Panc1 (cell line): Measurements from ENCODE around the gene TGM3. TPM values are rescaled to one million over a fixed set of nuclear protein-coding genes. Genes with fewer than 3 reads are reported as not detected.

Experiments
- ATAC-seq: fragments of 200-7000 bp; cut with Tn5 transposase; 2 replicates; pipeline ENCODE4 v1.9.1; 2020; ENCODE audit warnings: mild to moderate bottlenecking, moderate library complexity
- BruUV-seq: library from RNA; stranded (reverse); fragments of 400-500 nt; replicated peaks from 2 replicates; lab custom pipeline; 2021; lab: Mats Ljungman, UMichigan
- CTCF ChIA-PET: fragments of 300-600 bp; sonication (Branson Sonifier 250); formaldehyde crosslinking; loops from one replicate; lab custom pipeline; 2022; ENCODE audit warnings: antibody characterized with exemption; lab: Charles Lee
- POLR2A ChIA-PET: fragments of 300-600 bp; sonication (Branson Sonifier 250); formaldehyde crosslinking; loops from one replicate; lab custom pipeline; 2022; ENCODE audit warnings: antibody characterized with exemption; lab: Charles Lee
- DNase-seq: peaks from one replicate; pipeline ENCODE4 v3.0.0-alpha.2; 2010; ENCODE audit warnings: low read depth, low spot score
- H3K27ac ChIP-seq: 2 replicates; pipeline ENCODE4 v1.5.1; 2011; ENCODE audit warnings: mild to moderate bottlenecking, low read length, inconsistent platforms
- H3K27me3 ChIP-seq: fragments of 200-500 bp; sonication (Bioruptor generic); 2 replicates; pipeline ENCODE4 v1.6.0; 2014; ENCODE audit warnings: low read length, inconsistent platforms; ENCODE audit not compliant: control insufficient read depth, insufficient read depth
- H3K36me3 ChIP-seq: fragments of 200-500 bp; sonication (Bioruptor generic); 2 replicates; pipeline ENCODE4 v1.5.1; 2014; ENCODE audit warnings: inconsistent platforms, mild to moderate bottlenecking, low read length, moderate library complexity; ENCODE audit not compliant: control insufficient read depth, insufficient read depth
- H3K4me1 ChIP-seq: 2 replicates; pipeline ENCODE4 v1.5.1; 2011; ENCODE audit warnings: inconsistent platforms, mild to moderate bottlenecking, low read length, moderate library complexity; ENCODE audit not compliant: control insufficient read depth, insufficient read depth
- H3K4me3 ChIP-seq, 2 experiments: 2 replicates each; pipeline ENCODE4 v1.5.1; 2011 to 2012; ENCODE audit warnings: low read depth in 2 of 2, low read length in 2 of 2, mild to moderate bottlenecking in 2 of 2, inconsistent platforms in 1 of 2, moderate library complexity in 1 of 2
- H3K9me3 ChIP-seq: fragments of 200-500 bp; sonication (Bioruptor generic); 2 replicates; pipeline ENCODE4 v1.5.1; 2014; ENCODE audit warnings: low read depth, mild to moderate bottlenecking, inconsistent platforms, low read length, moderate library complexity; ENCODE audit not compliant: control insufficient read depth, insufficient read depth
- POLR2AphosphoS5 ChIP-seq: IDR thresholded peaks from 2 replicates; pipeline ENCODE4 v1.6.1; 2012; ENCODE audit warnings: mild to moderate bottlenecking, low read depth, low read length, moderate library complexity
- REST ChIP-seq, 2 experiments: IDR thresholded peaks; 2 replicates each; pipeline ENCODE4 v1.6.1; 2011 to 2012; ENCODE audit warnings: low read depth in 2 of 2, control low read depth in 1 of 2, low read length in 1 of 2, mild to moderate bottlenecking in 1 of 2, moderate library complexity in 1 of 2; ENCODE audit not compliant: insufficient read depth in 1 of 2
- SIN3A ChIP-seq: IDR thresholded peaks from 2 replicates; pipeline ENCODE4 v1.6.1; 2012; ENCODE audit warnings: low read depth, mild to moderate bottlenecking, low read length, moderate library complexity, borderline replicate concordance; ENCODE audit not compliant: insufficient read depth
- TCF7L2 ChIP-seq: IDR thresholded peaks from 2 replicates; pipeline ENCODE4 v1.6.1; 2011; ENCODE audit warnings: mild to moderate bottlenecking, low read depth, low read length, inconsistent platforms
- in situ Hi-C: cut with HindIII; loops from 2 replicates; pipeline ENCODE4 v1.10.0; 2016; ENCODE audit warnings: low sequenced_read_pairs, low pct_unique_long_range_greater_than_20kb
- intact Hi-C: fragments of 100-400 bp; cut with micrococcal nuclease; formaldehyde crosslinking; loops from one replicate; pipeline ENCODE4 v1.10.0; 2022; ENCODE audit not compliant: unreplicated experiment
- total RNA-seq: library from RNA; stranded (reverse); gene quantifications from one replicate; pipeline ENCODE4 v1.2.1, GENCODE V29; 2021; ENCODE audit not compliant: unreplicated experiment
- TF ChIP-seq, protein P1 (sequence below): fragments of 450-650 bp; IDR thresholded peaks from 2 replicates; pipeline ENCODE4 v1.5.1; 2017; ENCODE audit warnings: mild to moderate bottlenecking

Gene TGM3
- total RNA-seq, 1 experiment from 2014 or later: not detected

DNA sequence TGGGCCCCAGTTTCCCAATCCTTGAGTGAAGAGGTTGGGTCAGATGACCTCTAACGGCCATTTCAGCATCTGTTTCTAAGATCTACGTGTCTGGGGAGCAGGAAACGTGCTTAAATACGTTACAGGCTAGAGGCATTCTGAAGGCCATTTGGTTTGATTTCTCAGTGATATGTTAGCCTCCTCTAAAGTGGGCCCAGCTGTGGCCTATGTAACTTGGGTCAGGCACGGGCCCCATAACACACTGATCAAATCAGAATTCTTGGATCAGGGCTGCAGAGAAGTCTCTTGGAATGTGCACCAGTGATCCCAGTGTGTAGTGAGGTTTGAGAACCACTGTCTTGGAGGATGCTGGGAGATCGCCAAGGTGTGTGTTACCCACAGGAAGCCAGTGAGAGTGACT lies 36.1 kb upstream of the TGM3 start:
- POLR2A ChIA-PET: no interaction called here
- CTCF ChIA-PET: no interaction called here
- in situ Hi-C loops (no loop called here), intact Hi-C loops (no loop called here)
- ATAC-seq: no peak
- TF ChIP-seq SIN3A: no peak
- DNase-seq: no peak
- no peaks in the 10 kb centered on the region for H3K4me1 ChIP-seq
- H3K9me3 ChIP-seq: no peaks in the 10 kb centered on the region
- H3K27ac ChIP-seq: no peak overlapping the region
- no peaks in the 10 kb centered on the region for H3K27me3 ChIP-seq
- no peaks in the 10 kb centered on the region for H3K36me3 ChIP-seq
- no TSS peak for BruUV-seq
- H3K4me3 ChIP-seq: no peak overlapping the region

DNA sequence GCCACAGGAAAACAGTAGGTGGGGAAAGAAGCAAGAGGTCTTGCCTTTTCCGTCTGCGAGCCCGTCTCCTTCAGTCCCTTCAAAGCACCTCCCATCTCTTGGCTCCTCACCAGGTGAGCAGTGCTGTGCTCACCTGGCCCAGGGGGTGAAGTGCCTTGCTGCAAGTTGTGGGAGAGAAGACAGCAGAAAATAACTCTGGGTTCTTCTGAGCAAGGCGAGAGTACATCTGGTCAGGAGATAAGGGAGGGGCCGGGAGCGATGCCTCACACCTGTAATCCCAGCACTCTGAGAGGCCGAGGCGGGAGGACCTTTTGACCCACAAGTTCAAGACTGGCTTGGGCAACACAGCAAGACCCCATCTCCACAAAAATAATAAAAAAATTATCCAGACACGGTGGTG lies 35.6 kb upstream of the TGM3 start:
- POLR2A ChIA-PET: no interaction called here
- H3K4me1 ChIP-seq: no peaks in the 10 kb centered on the region
- H3K27ac ChIP-seq: no peak overlapping the region
- intact Hi-C loops: no loop called here
- in situ Hi-C loops: no loop called here
- TF ChIP-seq POLR2AphosphoS5 (no peak), SIN3A (no peak), TCF7L2 (no peak), REST (IDR thresholded peaks at IDR 0.05; ENCODE audit: insufficient read depth in 1 of 2, low read depth in 2 of 2, low read length in 1 of 2) (no peak)
- TF ChIP-seq, protein P1, sequence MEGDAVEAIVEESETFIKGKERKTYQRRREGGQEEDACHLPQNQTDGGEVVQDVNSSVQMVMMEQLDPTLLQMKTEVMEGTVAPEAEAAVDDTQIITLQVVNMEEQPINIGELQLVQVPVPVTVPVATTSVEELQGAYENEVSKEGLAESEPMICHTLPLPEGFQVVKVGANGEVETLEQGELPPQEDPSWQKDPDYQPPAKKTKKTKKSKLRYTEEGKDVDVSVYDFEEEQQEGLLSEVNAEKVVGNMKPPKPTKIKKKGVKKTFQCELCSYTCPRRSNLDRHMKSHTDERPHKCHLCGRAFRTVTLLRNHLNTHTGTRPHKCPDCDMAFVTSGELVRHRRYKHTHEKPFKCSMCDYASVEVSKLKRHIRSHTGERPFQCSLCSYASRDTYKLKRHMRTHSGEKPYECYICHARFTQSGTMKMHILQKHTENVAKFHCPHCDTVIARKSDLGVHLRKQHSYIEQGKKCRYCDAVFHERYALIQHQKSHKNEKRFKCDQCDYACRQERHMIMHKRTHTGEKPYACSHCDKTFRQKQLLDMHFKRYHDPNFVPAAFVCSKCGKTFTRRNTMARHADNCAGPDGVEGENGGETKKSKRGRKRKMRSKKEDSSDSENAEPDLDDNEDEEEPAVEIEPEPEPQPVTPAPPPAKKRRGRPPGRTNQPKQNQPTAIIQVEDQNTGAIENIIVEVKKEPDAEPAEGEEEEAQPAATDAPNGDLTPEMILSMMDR: no peak
- CTCF ChIA-PET: no interaction called here
- BruUV-seq: no TSS peak
- no peak overlapping the region for H3K4me3 ChIP-seq
- DNase-seq (no peak), ATAC-seq (no peak)
- H3K9me3 ChIP-seq: no peaks in the 10 kb centered on the region
- no peaks in the 10 kb centered on the region for H3K36me3 ChIP-seq
- H3K27me3 ChIP-seq: no peaks in the 10 kb centered on the region

- Histone ChIP-seq H3K4me3 (no peak overlapping the region), H3K27me3 (no peaks in the 10 kb centered on the region), H3K36me3 (no peaks in the 10 kb centered on the region), H3K27ac (no peak overlapping the region), H3K9me3 (no peaks in the 10 kb centered on the region), H3K4me1 (no peaks in the 10 kb centered on the region)
- intact Hi-C loops (no loop called here), in situ Hi-C loops (no loop called here)
- ATAC-seq (no peak), DNase-seq (no peak)
- BruUV-seq: no TSS peak
- TF ChIP-seq, protein P1: no peak
- TF ChIP-seq REST (IDR thresholded peaks at IDR 0.05; ENCODE audit: insufficient read depth in 1 of 2, low read depth in 2 of 2, low read length in 1 of 2) (no peak), TCF7L2 (no peak), SIN3A (no peak), POLR2AphosphoS5 (no peak)
- POLR2A ChIA-PET: no interaction called here
- CTCF ChIA-PET: no interaction called here
Observed at GRCh38 chr20:2261046-2261485, 34.7 kb upstream of the TGM3 start.
